ENCODE data around the gene LRRK1. TPM values are rescaled to one million over a fixed set of nuclear protein-coding genes. Genes with fewer than 3 reads are reported as not detected.

Gene LRRK1
- total and polyA plus RNA-seq, 2 of the 13 experiments (the other 11 are each of a cell fraction or from before 2014, with no cell fraction given): 0.13 to 1.2 TPM

DNA sequence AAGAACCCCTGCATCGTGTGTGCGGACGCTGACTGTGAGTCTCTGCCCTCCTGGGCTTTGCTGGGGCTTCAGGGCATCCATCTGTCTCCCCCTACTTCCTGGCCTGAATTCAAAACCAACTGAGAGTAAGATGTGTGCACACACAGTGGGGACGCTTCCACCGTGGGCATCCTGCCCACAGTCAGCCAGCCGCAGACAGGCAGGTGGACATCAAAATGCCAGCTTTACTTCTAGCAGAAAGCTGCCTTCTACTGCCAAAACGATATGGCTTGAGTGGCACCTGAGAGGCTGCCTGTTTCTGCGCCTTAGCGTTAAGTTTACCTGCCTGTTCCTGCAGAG is 21.0 kb upstream of the LRRK1 start:
- FAIRE-seq (no peak), DNase-seq (ENCODE audit: low spot score) (no peak), ATAC-seq (no peak)
- POLR2A ChIA-PET: no interaction called here
- intact Hi-C loops (cut with micrococcal nuclease; ENCODE audit: unreplicated experiment): no loop called here
- Histone ChIP-seq H3K79me2 (ENCODE audit: insufficient read depth, low read length) (no peaks in the 10 kb centered on the region), H3K36me3 (replicated peaks in 1 of 2; ENCODE audit: control insufficient read depth in 1 of 2, insufficient read depth in 2 of 2, low read length in 2 of 2) (no peaks in the 10 kb centered on the region), H3K4me2 (ENCODE audit: low read depth, low read length) (no peak overlapping the region), H3K27me3 (ENCODE audit: control insufficient read depth in 1 of 2, insufficient read depth in 2 of 2, low read length in 2 of 2) (peaks cover 10 to 92% of the 10 kb centered on the region in 2 experiments; a peak in 4 of 5 replicates), H4K20me1 (ENCODE audit: insufficient read depth, low read length) (no peaks in the 10 kb centered on the region), H3K9me3 (ENCODE audit: low read length) (no peaks in the 10 kb centered on the region), H3K4me3 (replicated peaks in 1 of 3; ENCODE audit: insufficient read depth in 1 of 3, low read depth in 2 of 3, low read length in 3 of 3) (no peak overlapping the region), H3K27ac (ENCODE audit: extremely low read length, insufficient read depth, low read length) (no peak overlapping the region), H3K9ac (ENCODE audit: insufficient read depth, low read depth, low read length) (no peak overlapping the region), H3K4me1 (ENCODE audit: insufficient read depth, low read length) (peaks cover 11% of the 10 kb centered on the region), H2AFZ (ENCODE audit: low read length) (no peak overlapping the region)
- in situ Hi-C loops (cut with HindIII; ENCODE audit: extremely low pct_ligation_motif_present, low pct_unique_long_range_greater_than_20kb): no loop called here
- no peak for TF ChIP-seq ZNF737 (CRISPR knock-in tag; IDR thresholded peaks at IDR 0.05; ENCODE audit: borderline replicate concordance)
- TF ChIP-seq BCLAF1 (IDR thresholded peaks at IDR 0.05): no peak
- no peak for TF ChIP-seq ZNF256 (CRISPR knock-in tag; conservative IDR thresholded peaks at IDR 0.05)
- TF ChIP-seq, protein P1, sequence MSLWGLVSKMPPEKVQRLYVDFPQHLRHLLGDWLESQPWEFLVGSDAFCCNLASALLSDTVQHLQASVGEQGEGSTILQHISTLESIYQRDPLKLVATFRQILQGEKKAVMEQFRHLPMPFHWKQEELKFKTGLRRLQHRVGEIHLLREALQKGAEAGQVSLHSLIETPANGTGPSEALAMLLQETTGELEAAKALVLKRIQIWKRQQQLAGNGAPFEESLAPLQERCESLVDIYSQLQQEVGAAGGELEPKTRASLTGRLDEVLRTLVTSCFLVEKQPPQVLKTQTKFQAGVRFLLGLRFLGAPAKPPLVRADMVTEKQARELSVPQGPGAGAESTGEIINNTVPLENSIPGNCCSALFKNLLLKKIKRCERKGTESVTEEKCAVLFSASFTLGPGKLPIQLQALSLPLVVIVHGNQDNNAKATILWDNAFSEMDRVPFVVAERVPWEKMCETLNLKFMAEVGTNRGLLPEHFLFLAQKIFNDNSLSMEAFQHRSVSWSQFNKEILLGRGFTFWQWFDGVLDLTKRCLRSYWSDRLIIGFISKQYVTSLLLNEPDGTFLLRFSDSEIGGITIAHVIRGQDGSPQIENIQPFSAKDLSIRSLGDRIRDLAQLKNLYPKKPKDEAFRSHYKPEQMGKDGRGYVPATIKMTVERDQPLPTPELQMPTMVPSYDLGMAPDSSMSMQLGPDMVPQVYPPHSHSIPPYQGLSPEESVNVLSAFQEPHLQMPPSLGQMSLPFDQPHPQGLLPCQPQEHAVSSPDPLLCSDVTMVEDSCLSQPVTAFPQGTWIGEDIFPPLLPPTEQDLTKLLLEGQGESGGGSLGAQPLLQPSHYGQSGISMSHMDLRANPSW (CRISPR knock-in tag; IDR thresholded peaks at IDR 0.05; ENCODE audit: borderline replicate concordance): no peak
- TF ChIP-seq NCOA2 (CRISPR knock-in tag; IDR thresholded peaks at IDR 0.05): no peak
- TF ChIP-seq, protein P2, sequence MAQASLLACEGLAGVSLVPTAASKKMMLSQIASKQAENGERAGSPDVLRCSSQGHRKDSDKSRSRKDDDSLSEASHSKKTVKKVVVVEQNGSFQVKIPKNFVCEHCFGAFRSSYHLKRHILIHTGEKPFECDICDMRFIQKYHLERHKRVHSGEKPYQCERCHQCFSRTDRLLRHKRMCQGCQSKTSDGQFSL (CRISPR knock-in tag; IDR thresholded peaks at IDR 0.05): no peak
- no peak for TF ChIP-seq FOSL1 (CRISPR knock-in tag; IDR thresholded peaks at IDR 0.05; ENCODE audit: borderline replicate concordance)
- 47% methylated on average over 6 of the region's 9 CpGs for WGBS (ENCODE audit: low lambda C conversion rate)
- no TSS peak for BruUV-seq (replicated peaks)
- CTCF ChIA-PET (ENCODE audit: low intra/inter-chr PET ratio, low total read pairs): no interaction called here
